Erythroblast (primary cell): Measurements from ENCODE around the gene GAGE12H.
"Not testable (repeated sequence)": the region's sequence is repeated elsewhere in the genome, so short reads cannot be mapped to it uniquely, and the experiment has no call there.

Source experiments
- GATA1 ChIP-seq: IDR thresholded peaks from 2 replicates; pipeline ENCODE4 v1.6.1; 2011; ENCODE audit warnings: low read depth, mild to moderate bottlenecking, control low read depth, low read length, moderate library complexity
- POLR2A ChIP-seq: IDR thresholded peaks from 2 replicates; pipeline ENCODE4 v1.6.1; 2011; ENCODE audit warnings: mild to moderate bottlenecking, low read length

- not testable (repeated sequence) for TF ChIP-seq GATA1, POLR2A
Observed at GRCh38 chrX:49589196-49589595, 9.4 kb downstream of the GAGE12H start, which contains the start of gene GAGE2A.
